Neural cell (in vitro differentiated cells): ENCODE results near the gene CCR3. TPM values are rescaled to one million over a fixed set of nuclear protein-coding genes. Genes with fewer than 3 reads are reported as not detected.

Experiments used
- H2AFZ ChIP-seq: fragments of 200-600, 300-800 bp; sonication (generic), shearing (Covaris generic); 2 replicates; pipeline ENCODE4 v1.6.0; 2014; ENCODE audit warnings: low read depth, mild to moderate bottlenecking, antibody characterized with exemption, low read length, moderate library complexity
- H3F3A ChIP-seq: fragments of 200-600 bp; shearing (Covaris generic); 2 replicates; pipeline ENCODE4 v1.6.1; 2016; ENCODE audit warnings: mild to moderate bottlenecking, moderate library complexity, mixed read lengths, antibody characterized with exemption, low read length; ENCODE audit not compliant: insufficient read depth, poor library complexity, severe bottlenecking
- H3K27ac ChIP-seq: fragments of 200-600, 300-800 bp; sonication (generic), shearing (Covaris generic); 2 replicates; pipeline ENCODE4 v1.5.1; 2014; ENCODE audit warnings: mild to moderate bottlenecking, low read length, moderate library complexity
- H3K27me3 ChIP-seq: fragments of 300-800, 200-600 bp; sonication (generic), shearing (Covaris generic); 2 replicates; pipeline ENCODE4 v1.6.0; 2014; ENCODE audit warnings: mild to moderate bottlenecking, low read depth, low read length, moderate library complexity; ENCODE audit not compliant: insufficient read depth
- H3K36me3 ChIP-seq: fragments of 300-800, 200-600 bp; sonication (generic), shearing (Covaris generic); 2 replicates; pipeline ENCODE4 v1.5.1; 2014; ENCODE audit warnings: mild to moderate bottlenecking, antibody characterized with exemption, low read length, moderate library complexity; ENCODE audit not compliant: insufficient read depth
- H3K4me2 ChIP-seq: fragments of 300-800, 200-600 bp; sonication (generic), shearing (Covaris generic); 2 replicates; pipeline ENCODE4 v1.6.0; 2014; ENCODE audit warnings: mild to moderate bottlenecking, low read length
- H3K4me3 ChIP-seq: fragments of 300-800, 200-600 bp; sonication (generic), shearing (Covaris generic); 2 replicates; pipeline ENCODE4 v1.5.1; 2014; ENCODE audit warnings: mild to moderate bottlenecking, low read length, moderate library complexity
- H3K79me2 ChIP-seq: fragments of 200-600 bp; shearing (Covaris generic); replicated peaks from 2 replicates; pipeline ENCODE4 v1.6.0; 2014; ENCODE audit warnings: mild to moderate bottlenecking, low read length, moderate library complexity; ENCODE audit not compliant: insufficient read depth
- H3K9ac ChIP-seq: fragments of 300-800, 200-600 bp; sonication (generic), shearing (Covaris generic); 2 replicates; pipeline ENCODE4 v1.6.1; 2016; ENCODE audit warnings: mild to moderate bottlenecking, low read length, mixed read lengths
- H3K9me2 ChIP-seq: fragments of 200-600 bp; shearing (Covaris generic); 2 replicates; pipeline ENCODE4 v1.6.1; 2016; ENCODE audit warnings: mild to moderate bottlenecking, low read length, mixed read lengths; ENCODE audit not compliant: insufficient read depth
- H3K9me3 ChIP-seq: fragments of 200-600, 300-800 bp; sonication (generic), shearing (Covaris generic); 2 replicates; pipeline ENCODE4 v1.6.1; 2016; ENCODE audit warnings: mild to moderate bottlenecking, mixed run types, low read length, moderate library complexity, mixed read lengths
- H4K20me1 ChIP-seq: fragments of 200-600 bp; shearing (Covaris generic); 2 replicates; pipeline ENCODE4 v1.6.1; 2016; ENCODE audit warnings: mild to moderate bottlenecking, mixed run types; ENCODE audit not compliant: insufficient read depth
- EP300 ChIP-seq: fragments of 450-650 bp; conservative IDR thresholded peaks from 2 replicates; pipeline ENCODE4 v1.6.1; 2014; ENCODE audit warnings: antibody characterized with exemption, mild to moderate bottlenecking, moderate library complexity; ENCODE audit not compliant: poor library complexity, severe bottlenecking
- EZH2 ChIP-seq: fragments of 200-600, 300-800 bp; shearing (Covaris generic), sonication (generic); IDR thresholded peaks from 2 replicates; pipeline ENCODE4 v1.6.1; 2014; ENCODE audit warnings: antibody characterized with exemption, low read length, borderline replicate concordance, mild to moderate bottlenecking; ENCODE audit not compliant: insufficient read depth, poor library complexity, severe bottlenecking
- MXI1 ChIP-seq: fragments of 450-650 bp; conservative IDR thresholded peaks from 2 replicates; pipeline ENCODE4 v1.6.1; 2014; ENCODE audit warnings: antibody characterized with exemption, mild to moderate bottlenecking; ENCODE audit not compliant: poor library complexity, severe bottlenecking
- POLR2AphosphoS5 ChIP-seq: IDR thresholded peaks from 2 replicates; pipeline ENCODE4 v1.6.1; 2012
- RAD21 ChIP-seq: fragments of 450-650 bp; conservative IDR thresholded peaks from 2 replicates; pipeline ENCODE4 v1.6.1; 2014; ENCODE audit warnings: antibody characterized with exemption, mild to moderate bottlenecking, moderate library complexity
- SMC3 ChIP-seq: fragments of 450-650 bp; conservative IDR thresholded peaks from 2 replicates; pipeline ENCODE4 v1.6.1; 2014; ENCODE audit warnings: antibody characterized with exemption, mild to moderate bottlenecking, moderate library complexity; ENCODE audit not compliant: poor library complexity
- TAF1 ChIP-seq: IDR thresholded peaks from 2 replicates; pipeline ENCODE4 v1.6.1; 2012; ENCODE audit warnings: low read depth
- polyA plus RNA-seq: library from polyadenylated mRNA; depleted of rRNA; stranded (reverse); fragments of >200 nt; gene quantifications from 2 replicates; pipeline ENCODE4 v1.2.3, GENCODE V29; 2014
- TF ChIP-seq, protein P1 (sequence below): IDR thresholded peaks from 2 replicates; pipeline ENCODE4 v1.6.1; 2012; ENCODE audit warnings: borderline replicate concordance
- TF ChIP-seq, protein P2 (sequence below): fragments of 450-650 bp; IDR thresholded peaks from 2 replicates; pipeline ENCODE4 v1.5.1; 2014; ENCODE audit warnings: antibody characterized with exemption, mild to moderate bottlenecking, moderate library complexity; ENCODE audit not compliant: poor library complexity, severe bottlenecking

The CCR3 gene
- polyA plus RNA-seq, 1 donor from 2014 or later: not detected

DNA sequence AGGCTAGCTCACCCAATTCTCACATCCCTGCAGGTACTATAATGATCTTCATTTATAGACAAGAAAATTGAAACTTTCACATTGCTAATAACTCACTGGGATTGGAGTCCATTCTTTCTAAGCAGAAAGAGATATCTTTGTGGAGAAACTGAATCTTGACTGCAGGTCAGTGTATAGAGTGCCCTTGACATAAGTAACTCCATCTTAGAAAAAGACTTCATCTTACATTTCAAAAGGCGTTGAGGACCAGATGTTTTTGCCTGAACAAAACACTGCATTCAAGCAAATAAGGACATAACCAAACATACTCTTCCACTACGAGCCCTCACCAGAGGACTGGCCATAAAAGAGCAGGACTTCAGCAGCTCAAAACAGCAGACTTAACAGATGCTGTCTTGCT is 6.8 kb upstream of the CCR3 start:
- no peaks in the 10 kb centered on the region for H3K9me3 ChIP-seq
- no peaks in the 10 kb centered on the region for H4K20me1 ChIP-seq
- H2AFZ ChIP-seq: no peak overlapping the region
- H3K79me2 ChIP-seq: no peaks in the 10 kb centered on the region
- H3K27ac ChIP-seq: no peak overlapping the region
- H3F3A ChIP-seq: no peaks in the 10 kb centered on the region
- no peaks in the 10 kb centered on the region for H3K27me3 ChIP-seq
- no peak overlapping the region for H3K4me3 ChIP-seq
- H3K4me2 ChIP-seq: no peak overlapping the region
- H3K36me3 ChIP-seq: no peaks in the 10 kb centered on the region
- TF ChIP-seq EZH2 (no peak), TAF1 (no peak), SMC3 (no peak), EP300 (no peak), MXI1 (no peak), POLR2AphosphoS5 (no peak), RAD21 (no peak)
- TF ChIP-seq, protein P1, sequence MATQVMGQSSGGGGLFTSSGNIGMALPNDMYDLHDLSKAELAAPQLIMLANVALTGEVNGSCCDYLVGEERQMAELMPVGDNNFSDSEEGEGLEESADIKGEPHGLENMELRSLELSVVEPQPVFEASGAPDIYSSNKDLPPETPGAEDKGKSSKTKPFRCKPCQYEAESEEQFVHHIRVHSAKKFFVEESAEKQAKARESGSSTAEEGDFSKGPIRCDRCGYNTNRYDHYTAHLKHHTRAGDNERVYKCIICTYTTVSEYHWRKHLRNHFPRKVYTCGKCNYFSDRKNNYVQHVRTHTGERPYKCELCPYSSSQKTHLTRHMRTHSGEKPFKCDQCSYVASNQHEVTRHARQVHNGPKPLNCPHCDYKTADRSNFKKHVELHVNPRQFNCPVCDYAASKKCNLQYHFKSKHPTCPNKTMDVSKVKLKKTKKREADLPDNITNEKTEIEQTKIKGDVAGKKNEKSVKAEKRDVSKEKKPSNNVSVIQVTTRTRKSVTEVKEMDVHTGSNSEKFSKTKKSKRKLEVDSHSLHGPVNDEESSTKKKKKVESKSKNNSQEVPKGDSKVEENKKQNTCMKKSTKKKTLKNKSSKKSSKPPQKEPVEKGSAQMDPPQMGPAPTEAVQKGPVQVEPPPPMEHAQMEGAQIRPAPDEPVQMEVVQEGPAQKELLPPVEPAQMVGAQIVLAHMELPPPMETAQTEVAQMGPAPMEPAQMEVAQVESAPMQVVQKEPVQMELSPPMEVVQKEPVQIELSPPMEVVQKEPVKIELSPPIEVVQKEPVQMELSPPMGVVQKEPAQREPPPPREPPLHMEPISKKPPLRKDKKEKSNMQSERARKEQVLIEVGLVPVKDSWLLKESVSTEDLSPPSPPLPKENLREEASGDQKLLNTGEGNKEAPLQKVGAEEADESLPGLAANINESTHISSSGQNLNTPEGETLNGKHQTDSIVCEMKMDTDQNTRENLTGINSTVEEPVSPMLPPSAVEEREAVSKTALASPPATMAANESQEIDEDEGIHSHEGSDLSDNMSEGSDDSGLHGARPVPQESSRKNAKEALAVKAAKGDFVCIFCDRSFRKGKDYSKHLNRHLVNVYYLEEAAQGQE: no peak
- TF ChIP-seq, protein P2, sequence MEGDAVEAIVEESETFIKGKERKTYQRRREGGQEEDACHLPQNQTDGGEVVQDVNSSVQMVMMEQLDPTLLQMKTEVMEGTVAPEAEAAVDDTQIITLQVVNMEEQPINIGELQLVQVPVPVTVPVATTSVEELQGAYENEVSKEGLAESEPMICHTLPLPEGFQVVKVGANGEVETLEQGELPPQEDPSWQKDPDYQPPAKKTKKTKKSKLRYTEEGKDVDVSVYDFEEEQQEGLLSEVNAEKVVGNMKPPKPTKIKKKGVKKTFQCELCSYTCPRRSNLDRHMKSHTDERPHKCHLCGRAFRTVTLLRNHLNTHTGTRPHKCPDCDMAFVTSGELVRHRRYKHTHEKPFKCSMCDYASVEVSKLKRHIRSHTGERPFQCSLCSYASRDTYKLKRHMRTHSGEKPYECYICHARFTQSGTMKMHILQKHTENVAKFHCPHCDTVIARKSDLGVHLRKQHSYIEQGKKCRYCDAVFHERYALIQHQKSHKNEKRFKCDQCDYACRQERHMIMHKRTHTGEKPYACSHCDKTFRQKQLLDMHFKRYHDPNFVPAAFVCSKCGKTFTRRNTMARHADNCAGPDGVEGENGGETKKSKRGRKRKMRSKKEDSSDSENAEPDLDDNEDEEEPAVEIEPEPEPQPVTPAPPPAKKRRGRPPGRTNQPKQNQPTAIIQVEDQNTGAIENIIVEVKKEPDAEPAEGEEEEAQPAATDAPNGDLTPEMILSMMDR: no peak
- H3K9ac ChIP-seq: no peak overlapping the region
- H3K9me2 ChIP-seq: no peaks in the 10 kb centered on the region

DNA sequence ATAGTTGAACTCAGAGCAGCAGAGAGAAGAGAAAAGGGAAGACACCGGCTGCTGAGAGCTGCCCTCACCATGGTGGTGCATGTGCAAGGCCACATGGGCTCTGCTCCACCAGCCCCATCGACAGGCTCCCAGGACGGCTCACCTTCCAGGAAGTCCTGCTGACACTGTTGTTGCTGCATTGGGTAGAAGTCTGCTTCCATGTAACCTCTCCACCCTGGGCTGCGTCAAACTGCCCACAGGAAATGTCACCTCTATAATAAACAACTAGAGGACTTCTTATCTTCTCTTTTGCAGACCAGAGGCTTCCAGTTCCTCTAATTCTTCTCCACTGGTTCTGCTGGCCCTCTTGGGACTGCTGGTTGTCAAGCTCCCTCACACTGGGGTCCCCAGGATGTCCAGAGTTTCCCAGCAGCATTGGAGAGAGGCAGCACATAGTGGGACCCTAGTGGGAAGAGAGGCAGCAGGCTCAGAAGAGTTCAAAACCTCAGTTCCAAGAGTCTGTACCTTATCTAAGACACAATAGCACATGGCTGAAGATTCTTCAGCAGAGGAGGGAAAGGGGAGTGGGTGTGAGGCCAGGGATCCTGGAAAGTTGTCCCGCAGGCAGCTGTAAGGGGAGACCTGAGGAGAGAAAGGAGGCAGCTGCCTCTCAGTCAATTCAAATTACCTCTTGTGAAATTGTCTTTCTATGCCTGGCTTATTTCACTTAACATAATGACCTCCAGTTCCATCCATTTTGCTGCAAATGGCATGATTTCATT is 5.8 kb upstream of the CCR3 start:
- Histone ChIP-seq H3K4me2 (no peak overlapping the region), H3K36me3 (no peaks in the 10 kb centered on the region), H4K20me1 (no peaks in the 10 kb centered on the region), H3K9me3 (no peaks in the 10 kb centered on the region), H3K27me3 (no peaks in the 10 kb centered on the region), H2AFZ (no peak overlapping the region), H3K27ac (no peak overlapping the region), H3K4me3 (no peak overlapping the region), H3F3A (no peaks in the 10 kb centered on the region), H3K79me2 (no peaks in the 10 kb centered on the region), H3K9ac (no peak overlapping the region), H3K9me2 (no peaks in the 10 kb centered on the region)
- TF ChIP-seq, protein P2: no peak
- TF ChIP-seq MXI1 (no peak), EP300 (no peak), TAF1 (no peak)
- TF ChIP-seq, protein P1: no peak
